SU-DHL-6 (cell line): Measurements from ENCODE around the gene LEMD3.

Experiments used
- H2AFZ ChIP-seq: fragments of 200-600 bp; sonication (generic); 2 replicates; pipeline ENCODE4 v1.6.1; 2014; ENCODE audit warnings: low read depth, mild to moderate bottlenecking, moderate library complexity, mixed read lengths, antibody characterized with exemption, low read length; ENCODE audit not compliant: severe bottlenecking
- H3F3A ChIP-seq: fragments of 200-600 bp; shearing (Covaris generic); 2 replicates; pipeline ENCODE4 v1.6.0; 2016; ENCODE audit warnings: antibody characterized with exemption, mild to moderate bottlenecking; ENCODE audit not compliant: insufficient read depth
- H3K27ac ChIP-seq: fragments of 200-600 bp; sonication (generic); 2 replicates; pipeline ENCODE4 v1.5.1; 2016; ENCODE audit warnings: low read depth, mild to moderate bottlenecking, low read length, moderate library complexity, mixed read lengths
- H3K27me3 ChIP-seq: fragments of 200-600 bp; sonication (generic), shearing (Covaris generic); 2 replicates; pipeline ENCODE4 v1.6.0; 2014; ENCODE audit warnings: mild to moderate bottlenecking, low read length
- H3K36me3 ChIP-seq: fragments of 200-600 bp; sonication (generic); 2 replicates; pipeline ENCODE4 v1.6.1; 2014; ENCODE audit warnings: mild to moderate bottlenecking, low read length, mixed read lengths
- H3K4me2 ChIP-seq: fragments of 300-600, 200-600 bp; shearing (Covaris generic), sonication (generic); 2 replicates; pipeline ENCODE4 v1.6.0; 2014; ENCODE audit warnings: low read length, low read depth, mild to moderate bottlenecking; ENCODE audit not compliant: poor library complexity, severe bottlenecking
- H3K4me3 ChIP-seq: fragments of 200-600 bp; sonication (generic); 2 replicates; pipeline ENCODE4 v1.5.1; 2014; ENCODE audit warnings: antibody characterized with exemption, low read length, mild to moderate bottlenecking, mixed read lengths; ENCODE audit not compliant: insufficient read depth, poor library complexity, severe bottlenecking
- H3K79me2 ChIP-seq: fragments of 200-600 bp; sonication (generic); 2 replicates; pipeline ENCODE4 v1.6.1; 2014; ENCODE audit warnings: mild to moderate bottlenecking, low read length, moderate library complexity; ENCODE audit not compliant: insufficient read depth
- H3K9ac ChIP-seq: fragments of 200-600 bp; sonication (generic); 2 replicates; pipeline ENCODE4 v1.7.0; 2014; ENCODE audit warnings: mild to moderate bottlenecking, low read length
- H3K9me2 ChIP-seq: fragments of 200-600 bp; sonication (generic); replicated peaks from 2 replicates; pipeline ENCODE4 v1.6.1; 2014; ENCODE audit warnings: low read length; ENCODE audit not compliant: insufficient read depth
- H3K9me3 ChIP-seq: fragments of 200-600 bp; sonication (generic); 2 replicates; pipeline ENCODE4 v1.6.1; 2014; ENCODE audit warnings: low read length, mixed read lengths; ENCODE audit not compliant: insufficient read depth
- H4K20me1 ChIP-seq: fragments of 200-600 bp; sonication (generic); 2 replicates; pipeline ENCODE4 v1.6.1; 2014; ENCODE audit warnings: low read depth, mild to moderate bottlenecking, antibody characterized with exemption, low read length, moderate library complexity, mixed read lengths
- EZH2phosphoT487 ChIP-seq: fragments of 200-600 bp; sonication (generic), shearing (Covaris generic); conservative IDR thresholded peaks from 2 replicates; pipeline ENCODE4 v1.6.1; 2018; ENCODE audit warnings: mild to moderate bottlenecking, antibody characterized with exemption, low read length, moderate library complexity, mixed read lengths
- TF ChIP-seq, protein P1 (sequence below): fragments of 200-600 bp; sonication (generic); IDR thresholded peaks from one replicate; pipeline ENCODE4 v1.5.1; 2017; ENCODE audit warnings: antibody characterized with exemption, mild to moderate bottlenecking, low read length, moderate library complexity; ENCODE audit not compliant: insufficient read depth, poor library complexity, severe bottlenecking

LEMD3 gene

DNA sequence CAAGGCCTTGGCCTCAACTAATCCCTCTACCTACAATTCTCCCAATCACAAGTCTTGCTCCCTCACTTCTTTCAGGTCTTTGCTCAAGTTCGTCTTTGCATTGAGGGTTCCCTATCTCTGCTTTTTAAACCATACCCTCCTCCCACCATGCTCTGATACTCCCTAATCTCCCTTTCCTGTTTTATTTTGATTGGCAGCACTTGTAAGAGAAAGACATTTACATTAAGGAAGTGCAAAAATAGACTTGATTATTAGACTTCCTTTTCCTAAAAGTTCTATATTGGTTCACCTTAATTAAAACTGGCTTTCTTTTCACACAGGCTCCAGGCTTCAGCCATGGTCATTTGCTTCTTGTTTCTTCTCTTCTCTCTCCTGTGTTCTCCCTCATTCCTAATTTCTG is 30.0 kb upstream of the LEMD3 start:
- Histone ChIP-seq H4K20me1 (no peaks in the 10 kb centered on the region), H3K9me2 (no peaks in the 10 kb centered on the region), H3K4me3 (no peak overlapping the region), H3K79me2 (no peaks in the 10 kb centered on the region), H3K27ac (no peak overlapping the region), H3K4me2 (no peak overlapping the region), H3K9ac (no peak overlapping the region), H3K27me3 (no peaks in the 10 kb centered on the region), H2AFZ (no peak overlapping the region), H3K9me3 (no peaks in the 10 kb centered on the region), H3K36me3 (no peaks in the 10 kb centered on the region), H3F3A (no peaks in the 10 kb centered on the region)
- TF ChIP-seq EZH2phosphoT487, result no peak
- TF ChIP-seq, protein P1, sequence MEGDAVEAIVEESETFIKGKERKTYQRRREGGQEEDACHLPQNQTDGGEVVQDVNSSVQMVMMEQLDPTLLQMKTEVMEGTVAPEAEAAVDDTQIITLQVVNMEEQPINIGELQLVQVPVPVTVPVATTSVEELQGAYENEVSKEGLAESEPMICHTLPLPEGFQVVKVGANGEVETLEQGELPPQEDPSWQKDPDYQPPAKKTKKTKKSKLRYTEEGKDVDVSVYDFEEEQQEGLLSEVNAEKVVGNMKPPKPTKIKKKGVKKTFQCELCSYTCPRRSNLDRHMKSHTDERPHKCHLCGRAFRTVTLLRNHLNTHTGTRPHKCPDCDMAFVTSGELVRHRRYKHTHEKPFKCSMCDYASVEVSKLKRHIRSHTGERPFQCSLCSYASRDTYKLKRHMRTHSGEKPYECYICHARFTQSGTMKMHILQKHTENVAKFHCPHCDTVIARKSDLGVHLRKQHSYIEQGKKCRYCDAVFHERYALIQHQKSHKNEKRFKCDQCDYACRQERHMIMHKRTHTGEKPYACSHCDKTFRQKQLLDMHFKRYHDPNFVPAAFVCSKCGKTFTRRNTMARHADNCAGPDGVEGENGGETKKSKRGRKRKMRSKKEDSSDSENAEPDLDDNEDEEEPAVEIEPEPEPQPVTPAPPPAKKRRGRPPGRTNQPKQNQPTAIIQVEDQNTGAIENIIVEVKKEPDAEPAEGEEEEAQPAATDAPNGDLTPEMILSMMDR, result no peak

DNA sequence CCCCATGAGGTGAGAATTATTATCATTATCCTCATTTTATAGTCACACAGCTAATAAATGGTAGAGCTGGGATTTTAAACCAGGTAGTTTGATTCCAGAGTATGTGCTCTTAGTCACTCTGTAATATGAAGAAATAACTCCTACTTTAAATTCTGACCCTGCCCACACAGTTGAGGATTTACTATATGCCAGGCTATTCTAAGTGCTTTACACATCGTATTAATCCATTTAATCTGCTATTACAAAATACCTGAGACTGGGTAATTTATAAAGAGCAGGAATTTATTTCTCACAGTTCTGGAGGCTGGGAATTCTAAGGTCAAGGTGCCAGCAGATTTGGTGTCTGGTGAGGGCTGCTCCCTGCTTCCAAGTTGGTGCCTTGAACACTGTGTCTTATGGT is 28.6 kb upstream of the LEMD3 start:
- Histone ChIP-seq H2AFZ (no peak overlapping the region), H3K9me3 (no peaks in the 10 kb centered on the region), H3K79me2 (no peaks in the 10 kb centered on the region), H3K27ac (no peak overlapping the region), H3K9me2 (no peaks in the 10 kb centered on the region), H4K20me1 (no peaks in the 10 kb centered on the region), H3K4me2 (no peak overlapping the region), H3K9ac (no peak overlapping the region), H3K36me3 (no peaks in the 10 kb centered on the region), H3K27me3 (no peaks in the 10 kb centered on the region), H3F3A (no peaks in the 10 kb centered on the region), H3K4me3 (no peak overlapping the region)
- TF ChIP-seq, protein P1, result no peak
- no peak for TF ChIP-seq EZH2phosphoT487

DNA sequence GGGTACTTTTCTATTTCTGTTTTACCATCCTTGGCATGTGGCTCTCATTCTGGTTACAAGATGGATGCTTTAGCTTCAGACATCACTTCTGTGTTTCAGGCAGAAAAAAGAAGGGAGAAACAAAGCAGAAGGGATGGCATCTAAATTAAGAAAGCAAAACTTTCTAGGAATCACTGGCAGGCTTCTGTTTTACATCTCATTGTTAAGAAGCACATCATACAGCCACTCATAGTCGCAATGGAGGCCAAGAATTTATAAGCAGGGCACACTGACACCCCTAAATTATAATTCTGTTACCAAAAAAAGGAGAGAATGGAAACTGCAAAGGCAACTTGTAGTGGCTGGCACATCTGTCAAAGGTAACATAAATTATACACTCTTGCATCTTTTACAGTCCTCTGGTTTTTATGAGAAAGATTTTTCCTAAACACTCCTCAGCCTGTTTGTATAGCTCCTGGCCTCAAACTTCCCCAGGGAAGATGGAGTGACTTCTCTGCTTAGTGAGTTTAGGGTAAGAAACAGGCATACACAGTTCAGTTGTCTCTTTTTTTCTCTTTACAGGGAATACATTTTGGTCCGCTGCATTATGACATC is 22.0 kb upstream of the LEMD3 start:
- Histone ChIP-seq H3K9me3 (no peaks in the 10 kb centered on the region), H3K9ac (no peak overlapping the region), H3K79me2 (no peaks in the 10 kb centered on the region), H2AFZ (no peak overlapping the region), H3K27ac (no peak overlapping the region), H3K36me3 (no peaks in the 10 kb centered on the region), H3K4me3 (no peak overlapping the region), H3F3A (no peaks in the 10 kb centered on the region), H3K27me3 (no peaks in the 10 kb centered on the region), H3K4me2 (no peak overlapping the region), H4K20me1 (no peaks in the 10 kb centered on the region), H3K9me2 (no peaks in the 10 kb centered on the region)
- no peak for TF ChIP-seq EZH2phosphoT487
- TF ChIP-seq, protein P1, result no peak
